ENCODE data around the gene DIPK1B. TPM values are rescaled to one million over a fixed set of nuclear protein-coding genes. Genes with fewer than 3 reads are reported as not detected.

Gene DIPK1B
- polyA plus RNA-seq, 1 donor from 2014 or later, result 65.1 TPM

- H3K27me3 ChIP-seq (ENCODE audit: insufficient read depth, low read depth, low read length), result peaks cover 3% of the 10 kb centered on the region
- H3K36me3 ChIP-seq (ENCODE audit: insufficient read depth, low read length), result no peaks in the 10 kb centered on the region
- H3K4me2 ChIP-seq (ENCODE audit: low read length), result no peak overlapping the region
- no peak overlapping the region for H3K4me3 ChIP-seq (ENCODE audit: low read length)
- H2AFZ ChIP-seq (ENCODE audit: low read depth, low read length), result no peak overlapping the region
- TF ChIP-seq RAD21 (conservative IDR thresholded peaks at IDR 0.05), result no peak
- H3F3A ChIP-seq (ENCODE audit: insufficient read depth, low read length, poor library complexity, severe bottlenecking), result no peaks in the 10 kb centered on the region
- no peak overlapping the region for H3K9ac ChIP-seq (ENCODE audit: low read length)
- H3K9me3 ChIP-seq (ENCODE audit: low read length), result no peaks in the 10 kb centered on the region
- no peaks in the 10 kb centered on the region for H4K20me1 ChIP-seq (ENCODE audit: insufficient read depth)
- H3K27ac ChIP-seq (ENCODE audit: low read length), result no peak overlapping the region
- H3K79me2 ChIP-seq (replicated peaks; ENCODE audit: insufficient read depth, low read length), result no peaks in the 10 kb centered on the region
- H3K9me2 ChIP-seq (ENCODE audit: insufficient read depth, low read length), result no peaks in the 10 kb centered on the region
These were observed 19.9 kb upstream of the DIPK1B start for GRCh38 chr9:136692185-136693134.

GRCh38 chr9:136693135-136693489, 19.3 kb upstream of the DIPK1B start:
- Histone ChIP-seq H2AFZ (ENCODE audit: low read depth, low read length) (no peak overlapping the region), H3K9me3 (ENCODE audit: low read length) (no peaks in the 10 kb centered on the region), H3K4me2 (ENCODE audit: low read length) (no peak overlapping the region), H4K20me1 (ENCODE audit: insufficient read depth) (no peaks in the 10 kb centered on the region), H3K27ac (ENCODE audit: low read length) (no peak overlapping the region), H3K36me3 (ENCODE audit: insufficient read depth, low read length) (no peaks in the 10 kb centered on the region), H3K9me2 (ENCODE audit: insufficient read depth, low read length) (no peaks in the 10 kb centered on the region), H3K9ac (ENCODE audit: low read length) (no peak overlapping the region), H3K27me3 (ENCODE audit: insufficient read depth, low read depth, low read length) (no peaks in the 10 kb centered on the region), H3K4me3 (ENCODE audit: low read length) (no peak overlapping the region), H3F3A (ENCODE audit: insufficient read depth, low read length, poor library complexity, severe bottlenecking) (no peaks in the 10 kb centered on the region), H3K79me2 (replicated peaks; ENCODE audit: insufficient read depth, low read length) (no peaks in the 10 kb centered on the region)
- TF ChIP-seq POLR2AphosphoS5 (IDR thresholded peaks at IDR 0.05), result no peak
- TF ChIP-seq MXI1 (conservative IDR thresholded peaks at IDR 0.05; ENCODE audit: poor library complexity, severe bottlenecking), result no peak
- TF ChIP-seq REST (IDR thresholded peaks at IDR 0.05; ENCODE audit: borderline replicate concordance), result no peak
- no peak for TF ChIP-seq EZH2 (IDR thresholded peaks at IDR 0.05; ENCODE audit: borderline replicate concordance, insufficient read depth, low read length, poor library complexity, severe bottlenecking)
- TF ChIP-seq EP300 (conservative IDR thresholded peaks at IDR 0.05; ENCODE audit: poor library complexity, severe bottlenecking), result no peak
- no peak for TF ChIP-seq CTCF (IDR thresholded peaks at IDR 0.05; ENCODE audit: poor library complexity, severe bottlenecking)
- TF ChIP-seq TAF1 (IDR thresholded peaks at IDR 0.05; ENCODE audit: low read depth), result no peak
- no peak for TF ChIP-seq RAD21 (conservative IDR thresholded peaks at IDR 0.05)
- TF ChIP-seq SMC3 (conservative IDR thresholded peaks at IDR 0.05; ENCODE audit: poor library complexity), result no peak

Data from neural cell (in vitro differentiated cells).